ENCODE results near the gene CKMT2.

DNA sequence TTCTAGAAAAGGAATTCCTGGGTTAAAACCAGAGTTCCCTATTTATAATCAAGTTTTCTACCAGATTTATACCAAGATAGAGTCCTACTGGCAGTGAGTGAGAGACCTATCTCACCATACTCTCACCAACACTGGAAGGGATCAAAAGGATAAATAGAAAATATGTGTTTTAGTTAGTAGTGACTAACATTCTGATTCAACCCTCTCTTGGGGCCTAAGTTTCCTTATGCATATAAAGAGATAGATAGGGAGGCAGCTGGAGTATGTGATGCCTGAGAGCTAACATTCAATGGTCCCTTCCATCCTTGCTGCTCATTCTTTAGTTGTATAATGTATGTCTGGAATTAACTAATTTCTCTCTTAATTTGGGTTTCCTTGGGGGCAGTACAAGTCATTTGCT lies 32.0 kb downstream of the CKMT2 start:
- TF ChIP-seq, protein P1, sequence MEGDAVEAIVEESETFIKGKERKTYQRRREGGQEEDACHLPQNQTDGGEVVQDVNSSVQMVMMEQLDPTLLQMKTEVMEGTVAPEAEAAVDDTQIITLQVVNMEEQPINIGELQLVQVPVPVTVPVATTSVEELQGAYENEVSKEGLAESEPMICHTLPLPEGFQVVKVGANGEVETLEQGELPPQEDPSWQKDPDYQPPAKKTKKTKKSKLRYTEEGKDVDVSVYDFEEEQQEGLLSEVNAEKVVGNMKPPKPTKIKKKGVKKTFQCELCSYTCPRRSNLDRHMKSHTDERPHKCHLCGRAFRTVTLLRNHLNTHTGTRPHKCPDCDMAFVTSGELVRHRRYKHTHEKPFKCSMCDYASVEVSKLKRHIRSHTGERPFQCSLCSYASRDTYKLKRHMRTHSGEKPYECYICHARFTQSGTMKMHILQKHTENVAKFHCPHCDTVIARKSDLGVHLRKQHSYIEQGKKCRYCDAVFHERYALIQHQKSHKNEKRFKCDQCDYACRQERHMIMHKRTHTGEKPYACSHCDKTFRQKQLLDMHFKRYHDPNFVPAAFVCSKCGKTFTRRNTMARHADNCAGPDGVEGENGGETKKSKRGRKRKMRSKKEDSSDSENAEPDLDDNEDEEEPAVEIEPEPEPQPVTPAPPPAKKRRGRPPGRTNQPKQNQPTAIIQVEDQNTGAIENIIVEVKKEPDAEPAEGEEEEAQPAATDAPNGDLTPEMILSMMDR (conservative IDR thresholded peaks at IDR 0.05; ENCODE audit: low read depth in 2 of 2) = no peak
- TF ChIP-seq POLR2AphosphoS5 (IDR thresholded peaks at IDR 0.05; ENCODE audit: low read depth) = no peak

Measured in GM23338 (cell line).